ENCODE results near the gene ROR2.

Gene ROR2

DNA sequence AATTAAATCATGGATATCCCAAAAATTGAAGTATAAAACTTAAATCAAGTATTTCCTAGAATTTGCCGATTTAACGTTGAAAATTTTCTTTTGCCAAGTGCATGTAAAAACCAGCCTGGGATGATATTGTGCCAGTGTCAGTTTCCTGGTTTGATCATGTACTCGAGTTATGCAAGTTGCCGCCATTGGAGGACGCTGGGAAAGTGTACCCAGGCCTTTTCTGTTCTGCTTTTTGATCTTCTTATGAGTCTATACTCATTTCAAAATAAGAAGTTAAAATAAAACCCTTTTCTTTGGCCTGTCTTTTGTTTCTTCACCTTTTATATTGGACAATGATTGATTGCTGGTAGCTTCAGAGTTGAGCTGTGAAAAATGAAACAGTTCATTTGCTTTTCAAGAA, 433.3 kb downstream of the ROR2 start:
- intact Hi-C loops (cut with DNase I), result no loop called here
- DNase-seq, result peak in 1 of 42 donors; percentile 3

DNA sequence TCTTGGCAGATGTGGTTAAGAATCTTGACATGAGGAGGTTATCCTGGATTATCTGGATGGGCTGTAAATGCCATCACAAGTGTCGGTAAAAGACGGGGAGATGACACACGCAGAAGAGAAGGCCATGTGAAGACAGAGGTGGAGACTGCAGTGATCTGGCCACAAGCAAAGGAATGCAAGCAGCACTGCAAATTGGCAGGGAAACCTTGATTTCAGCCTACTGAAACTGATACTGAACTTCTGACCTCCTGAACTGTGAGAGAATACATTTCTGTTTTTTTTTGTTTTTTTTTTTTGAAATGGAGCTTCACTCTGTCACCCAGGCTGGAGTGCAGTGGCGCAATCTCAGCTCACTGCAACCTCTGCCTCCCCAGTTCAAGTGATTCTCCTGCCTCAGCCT, 433.9 kb downstream of the ROR2 start:
- DNase-seq, result no peak
- intact Hi-C loops (cut with DNase I), result no loop called here

DNA sequence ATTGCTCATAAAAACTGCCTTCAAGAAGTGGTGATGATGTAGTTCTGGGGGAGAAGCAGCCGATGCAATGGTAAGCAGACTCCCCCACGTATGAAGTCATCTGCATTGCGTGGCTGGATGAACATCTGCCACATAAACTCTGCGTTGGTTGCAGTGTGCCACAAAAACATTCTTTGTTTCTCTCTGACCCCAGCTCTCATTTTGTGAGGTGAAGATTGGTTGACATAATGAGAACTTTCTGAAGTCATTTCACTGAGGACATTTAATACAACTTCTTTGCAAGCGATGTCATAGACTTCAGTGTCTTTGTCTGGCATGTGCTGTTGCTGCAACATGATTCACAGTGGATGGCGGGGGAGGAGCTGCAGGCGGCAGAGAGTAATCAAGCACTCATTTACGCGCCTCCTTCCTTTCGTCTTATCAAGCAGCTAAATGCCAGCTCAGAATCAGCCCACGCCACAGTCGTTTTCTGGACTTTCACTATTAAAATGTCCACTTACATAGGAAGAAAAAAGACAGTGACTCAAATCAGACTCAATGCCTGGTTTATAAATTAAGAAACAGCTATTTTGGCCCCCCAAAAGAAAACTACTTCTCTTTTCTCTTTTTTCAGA, 434.8 kb downstream of the ROR2 start:
- intact Hi-C loops (cut with DNase I), result no loop called here
- DNase-seq, result peak; percentile 27 to 91 (median 66)

Data from head of caudate nucleus (tissue), 42 donors.